Activated T-cell treated with anti-CD3 and anti-CD28 coated beads for 1 hour (primary cell): ENCODE measurements around the gene RGL2.
"Not testable (repeated sequence)": the region's sequence is repeated elsewhere in the genome, so short reads cannot be mapped to it uniquely, and the experiment has no call there.

Experiments used
- DNase-seq: peaks from one replicate; pipeline ENCODE4 v3.0.0-alpha.2; 2020; ENCODE audit warnings: low read depth

Gene RGL2

DNA sequence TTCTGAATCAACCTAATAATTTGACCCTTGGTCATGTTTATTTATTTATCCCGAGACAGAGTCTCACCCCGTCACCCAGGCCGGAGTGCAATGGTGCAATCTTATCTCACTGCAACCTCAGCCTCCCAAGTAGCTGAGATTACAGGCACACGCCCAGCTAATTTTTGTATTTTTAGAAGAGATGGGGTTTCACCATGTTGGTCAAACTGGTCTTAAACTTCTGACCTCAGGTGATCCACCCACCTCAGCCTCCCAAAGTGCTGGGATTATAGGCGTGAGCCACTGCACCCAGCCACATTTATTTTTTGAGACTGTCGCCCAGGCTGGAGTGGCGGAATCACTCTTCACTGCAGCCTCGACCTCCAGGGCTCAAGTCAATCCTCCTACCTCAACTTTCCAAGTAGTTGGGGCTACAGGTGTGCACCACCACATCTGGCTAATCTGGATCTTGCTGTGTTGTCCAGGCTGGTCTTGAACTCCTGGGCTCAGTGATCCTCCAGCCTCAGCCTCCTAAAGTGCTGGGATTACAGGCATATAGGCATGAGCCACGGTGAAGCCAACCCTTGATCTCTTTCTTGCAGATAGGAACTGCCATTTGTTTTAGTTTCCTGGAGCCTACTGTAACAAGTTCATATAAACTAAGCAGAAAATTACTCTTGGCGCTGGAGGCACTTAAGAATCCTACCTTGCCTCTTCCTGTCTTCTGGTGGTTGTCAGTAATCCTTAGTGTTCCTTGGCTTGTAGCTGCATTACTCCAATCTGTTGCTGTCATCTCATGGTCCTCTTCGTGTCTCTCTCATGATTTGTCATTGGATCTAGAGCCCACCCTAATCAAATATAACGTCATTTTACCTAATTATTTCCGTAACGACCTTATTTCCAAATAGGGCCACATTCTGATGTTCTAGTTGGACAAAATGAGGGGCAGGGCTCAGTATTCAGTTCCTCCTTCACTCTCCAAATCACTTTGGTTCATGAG is 24.5 kb downstream of the RGL2 start:
- no peak for DNase-seq

DNA sequence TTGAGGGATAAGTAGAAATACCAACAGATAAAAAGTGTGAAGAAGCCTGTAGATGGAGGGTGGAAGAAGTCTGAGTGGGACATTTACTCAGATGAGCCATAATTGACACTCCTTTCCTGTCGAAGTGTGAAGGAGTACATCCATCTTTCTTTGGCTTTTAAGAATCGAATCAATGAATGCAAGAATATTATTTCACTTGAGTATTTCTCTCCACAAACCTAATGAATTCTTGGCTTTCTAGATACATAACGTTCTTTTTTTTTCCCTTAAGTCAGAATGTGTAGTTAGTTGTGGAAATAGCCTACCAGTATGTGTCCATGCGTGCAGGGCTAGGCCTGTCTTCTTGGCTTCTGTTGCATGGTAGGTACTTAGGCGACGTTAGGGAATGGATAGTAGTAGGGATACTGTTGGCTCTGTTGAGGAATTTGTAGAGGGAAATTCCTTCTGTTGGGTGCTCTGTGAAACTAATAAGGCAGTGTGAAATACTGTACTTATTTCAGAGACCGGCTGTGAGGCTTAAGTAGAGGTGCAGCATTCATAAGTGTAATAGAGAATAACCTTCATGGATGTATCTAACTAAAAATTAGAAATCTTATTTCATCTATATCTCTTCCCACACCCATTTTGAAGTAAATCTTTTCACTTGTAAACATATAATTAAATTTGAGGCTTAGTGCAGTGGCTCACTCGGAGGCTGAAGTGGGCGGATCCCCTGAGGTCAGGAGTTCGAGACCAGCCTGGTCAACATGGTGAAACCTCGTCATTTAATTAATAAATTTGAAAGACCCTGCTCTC is 25.4 kb downstream of the RGL2 start:
- no peak for DNase-seq

DNA sequence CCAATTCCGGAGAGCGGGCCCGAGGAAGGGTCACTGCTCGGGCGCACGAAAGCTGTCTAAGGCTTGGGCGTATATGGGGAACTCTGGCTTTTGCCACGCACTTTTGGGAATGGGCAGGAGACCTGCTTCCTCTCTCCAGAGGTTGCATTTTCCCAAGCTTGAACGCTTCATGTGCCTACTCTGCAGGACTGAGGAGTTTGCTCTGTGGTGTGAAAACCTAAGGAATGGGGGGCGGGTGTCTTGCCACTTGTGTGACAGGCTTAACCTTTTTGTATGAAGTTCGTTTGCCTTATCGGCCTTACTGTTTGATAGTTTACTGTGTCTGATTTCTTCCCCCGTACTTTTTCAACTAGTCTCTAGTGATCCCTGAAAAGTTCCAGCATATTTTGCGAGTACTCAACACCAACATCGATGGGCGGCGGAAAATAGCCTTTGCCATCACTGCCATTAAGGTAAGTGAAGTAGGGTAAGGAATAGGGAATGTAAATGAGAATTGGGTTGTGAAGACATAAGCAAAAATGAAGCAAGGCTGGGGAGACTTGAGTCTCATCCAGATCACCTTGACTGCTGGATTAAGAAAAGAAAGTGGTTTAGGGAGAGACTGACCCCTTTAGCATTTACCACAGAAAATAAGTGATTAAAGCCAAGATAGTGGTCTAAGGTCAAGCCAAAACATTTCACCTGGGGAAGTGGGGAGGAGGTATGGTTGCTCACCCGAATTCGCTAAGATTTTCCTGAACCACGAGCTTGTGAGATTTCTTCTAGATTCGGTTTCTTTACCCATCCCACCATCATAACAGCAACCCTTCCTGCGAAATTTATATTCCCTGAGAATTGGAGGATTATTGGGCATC is 26.2 kb downstream of the RGL2 start:
- DNase-seq = no peak

DNA sequence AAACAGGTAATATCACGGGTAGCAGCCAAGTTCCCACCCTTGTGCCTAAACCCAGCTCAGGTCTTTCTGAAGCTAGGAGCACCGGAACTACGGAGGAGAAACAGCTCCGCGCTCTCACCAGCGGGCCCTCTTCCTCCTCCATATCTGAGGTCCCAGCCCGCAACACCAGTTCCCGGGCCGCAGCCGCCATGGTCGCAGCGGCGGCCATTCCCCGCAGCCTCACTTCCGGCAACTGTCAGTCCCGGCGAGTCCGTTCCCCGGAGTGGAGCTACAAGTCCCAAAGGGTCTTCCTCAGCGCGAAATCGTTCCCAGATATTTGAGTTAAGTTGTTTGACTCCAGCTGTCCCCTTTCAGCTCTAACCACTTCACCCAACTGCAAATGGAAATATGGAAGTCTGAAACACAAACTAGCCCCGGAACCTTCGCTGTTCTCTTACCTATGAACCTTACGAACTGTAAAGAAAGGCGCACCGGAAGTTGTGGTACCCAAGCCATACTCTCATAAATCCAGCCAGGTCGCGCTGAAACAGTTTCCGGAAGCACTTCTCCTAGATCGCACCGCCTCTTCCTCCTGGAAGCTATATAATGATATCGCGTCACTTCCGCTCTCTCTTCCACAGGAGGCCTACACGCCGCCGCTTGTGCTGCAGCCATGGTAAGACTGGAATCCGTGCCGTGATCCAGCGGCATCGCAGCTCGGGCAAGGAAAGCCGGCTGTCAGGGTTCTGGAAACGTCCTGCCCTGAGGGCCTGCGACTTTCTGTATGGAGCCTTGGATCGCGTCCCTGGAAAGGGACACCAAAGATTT is 27.1 kb downstream of the RGL2 start, which contains the start of the genes RPS18 and VPS52:
TSS of gene RPS18 (plus strand) at position 608 of the 807 bp plus-strand sequence. CDS start at position 653, 45 bp downstream.
TSS of gene VPS52 (minus strand) at position 409 of the 807 bp plus-strand sequence. CDS start at position 208, 201 bp downstream.
- DNase-seq = peak; percentile 79

DNA sequence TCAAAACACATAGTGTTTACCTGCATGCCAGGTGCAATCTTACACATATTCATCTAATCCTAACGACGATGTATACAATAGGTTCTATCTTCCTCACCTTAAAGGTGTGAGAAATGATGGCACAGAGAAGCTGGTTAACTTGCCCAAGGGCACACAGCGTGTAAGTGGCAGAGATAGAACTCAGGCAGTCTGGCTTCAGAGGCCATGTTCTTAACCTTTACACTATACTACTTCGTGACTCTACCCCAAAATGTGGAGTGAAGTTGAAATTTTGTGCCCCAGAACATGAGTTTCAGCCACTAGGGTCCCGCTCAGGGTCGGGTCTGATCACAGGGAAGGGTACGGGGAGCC is 27.6 kb downstream of the RGL2 start:
- no peak for DNase-seq

DNA sequence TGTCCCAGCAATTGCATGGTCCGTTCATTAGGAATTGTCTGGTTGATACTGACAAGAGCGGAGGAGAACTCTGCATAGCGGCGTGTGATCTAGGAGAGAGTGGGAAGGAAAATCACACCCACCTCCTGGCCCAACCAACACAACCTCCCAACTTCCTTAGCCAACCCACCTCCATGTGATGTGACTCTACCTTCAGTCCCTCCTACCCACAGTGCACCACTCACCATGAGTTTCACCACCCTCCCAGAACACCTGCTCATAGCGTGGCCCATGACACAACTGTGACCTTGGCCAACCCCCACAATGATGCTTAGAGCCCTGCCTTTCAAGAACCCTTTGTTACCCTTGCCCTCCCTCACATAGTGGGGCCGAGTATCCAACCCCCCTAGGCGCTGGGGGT is 34.7 kb downstream of the RGL2 start:
- DNase-seq = no peak

DNA sequence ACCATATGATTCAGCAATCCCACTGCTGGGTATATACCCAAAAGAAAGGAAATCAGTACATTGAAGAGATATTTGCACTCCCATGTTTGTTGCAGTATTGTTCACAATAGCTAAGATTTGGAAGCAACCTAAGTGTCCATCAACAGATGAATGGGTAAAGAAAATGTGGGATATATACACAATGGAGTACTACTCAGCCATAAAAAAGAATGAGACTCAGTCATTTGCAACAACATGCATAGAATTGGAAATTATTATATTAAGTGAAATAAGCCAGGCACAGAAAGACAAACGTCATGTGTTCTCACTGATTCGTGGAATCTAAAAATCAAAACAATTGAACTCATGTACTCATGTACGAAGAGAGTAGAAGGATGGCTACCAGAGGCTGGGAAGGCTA is 36.3 kb downstream of the RGL2 start:
- DNase-seq = not testable (repeated sequence)

DNA sequence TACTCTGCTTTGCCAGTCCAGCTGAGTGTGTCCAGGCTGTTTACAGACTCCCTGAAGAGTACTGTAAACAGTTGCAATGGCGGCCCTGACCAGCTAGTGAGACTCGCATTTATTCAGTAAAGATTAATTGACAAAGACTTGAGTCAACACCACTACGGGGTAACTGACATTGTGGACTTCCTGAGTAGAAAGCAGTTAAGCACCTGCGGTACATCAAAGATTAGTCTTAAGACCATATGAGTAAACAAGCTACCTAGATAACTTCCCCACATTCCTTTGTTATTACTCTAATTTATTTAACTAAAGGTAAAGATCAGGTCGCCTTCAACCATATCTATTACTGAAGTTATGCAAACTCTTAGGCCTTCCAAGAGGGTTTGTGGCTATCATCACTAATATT is 39.7 kb downstream of the RGL2 start:
- DNase-seq = no peak

DNA sequence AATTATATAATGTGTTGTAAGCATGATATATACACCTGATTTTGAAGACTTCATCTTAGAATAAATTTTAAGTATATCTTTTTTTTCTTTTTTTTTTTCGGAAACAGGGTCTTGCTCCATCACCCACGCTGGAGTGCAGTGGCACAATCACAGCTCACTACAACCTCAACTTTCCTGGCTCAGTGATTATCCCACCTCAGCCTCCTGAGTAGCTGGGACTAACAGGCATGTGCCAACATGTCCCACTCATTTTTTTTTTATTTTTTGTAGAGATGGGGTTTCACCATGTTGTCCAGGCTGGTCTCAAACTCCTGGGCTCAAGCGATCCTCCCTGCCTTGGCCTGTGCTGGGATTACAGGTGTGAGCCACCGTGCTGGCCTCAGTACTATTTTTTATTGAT is 44.2 kb downstream of the RGL2 start:
- no peak for DNase-seq

DNA sequence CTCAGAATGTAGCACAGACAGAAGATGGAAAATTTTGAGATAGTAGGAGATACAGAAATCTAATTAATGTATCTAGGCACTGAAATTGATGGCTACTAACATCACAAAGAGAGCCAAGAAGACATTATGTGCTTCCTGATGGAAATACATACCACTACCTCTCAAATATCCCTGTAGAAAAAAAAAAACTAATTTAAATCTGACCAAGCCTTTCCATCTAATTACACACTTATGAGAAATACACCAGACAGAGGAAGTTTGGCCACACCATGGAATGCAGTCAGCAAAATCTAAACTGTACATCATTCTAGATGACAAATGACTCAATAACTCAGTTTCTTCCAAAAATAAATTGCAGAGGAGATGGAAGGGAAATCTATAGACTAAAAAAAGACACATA is 46.0 kb downstream of the RGL2 start:
- no peak for DNase-seq

DNA sequence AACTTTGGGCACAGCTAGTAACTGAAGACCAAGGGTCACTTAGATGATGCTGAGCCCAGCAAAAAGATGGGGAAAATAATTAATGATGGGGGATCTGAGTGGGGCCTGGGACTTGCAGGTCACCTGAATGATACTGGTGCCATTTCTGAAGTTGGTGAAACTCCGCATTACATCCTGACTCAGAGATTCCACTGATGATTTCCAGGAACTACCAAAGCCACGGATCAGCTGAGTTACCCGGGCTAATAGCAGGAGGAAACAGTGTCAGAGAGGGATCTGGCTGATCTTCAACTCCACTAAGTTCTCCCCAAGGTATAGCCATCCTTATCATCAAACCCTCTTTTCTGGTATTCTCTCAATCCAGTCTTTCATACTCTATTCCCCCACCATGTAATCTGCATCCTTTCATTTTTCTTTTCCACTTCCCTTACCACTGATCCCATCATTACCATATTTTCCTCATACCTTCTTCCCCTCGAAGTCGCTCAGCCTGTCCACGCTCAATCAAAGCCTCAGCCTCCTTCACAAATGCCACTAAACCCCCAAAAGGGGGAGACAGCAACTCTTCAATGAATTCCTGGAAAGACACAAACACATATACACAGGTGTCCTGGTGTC is 47.2 kb downstream of the RGL2 start:
- no peak for DNase-seq

DNA sequence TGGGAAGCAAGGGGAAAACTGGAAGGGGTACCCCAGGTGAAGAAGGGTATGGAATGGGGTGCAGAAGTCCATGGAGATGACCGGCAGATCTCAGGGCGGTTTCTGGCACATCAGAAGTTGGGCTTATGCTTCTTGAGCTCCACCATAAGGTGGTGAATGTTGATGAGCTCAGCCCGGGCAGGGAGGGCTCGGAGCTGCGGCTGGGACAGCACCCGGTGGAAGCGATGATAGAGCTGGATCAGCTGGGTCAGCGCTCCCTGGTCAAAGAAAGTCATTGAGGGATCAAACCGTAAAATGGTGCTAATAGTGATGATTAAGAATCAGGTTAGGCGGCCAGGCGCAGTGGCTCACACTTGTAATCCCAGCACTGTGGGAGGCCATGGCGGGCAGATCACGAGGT is 48.0 kb downstream of the RGL2 start:
- no peak for DNase-seq

DNA sequence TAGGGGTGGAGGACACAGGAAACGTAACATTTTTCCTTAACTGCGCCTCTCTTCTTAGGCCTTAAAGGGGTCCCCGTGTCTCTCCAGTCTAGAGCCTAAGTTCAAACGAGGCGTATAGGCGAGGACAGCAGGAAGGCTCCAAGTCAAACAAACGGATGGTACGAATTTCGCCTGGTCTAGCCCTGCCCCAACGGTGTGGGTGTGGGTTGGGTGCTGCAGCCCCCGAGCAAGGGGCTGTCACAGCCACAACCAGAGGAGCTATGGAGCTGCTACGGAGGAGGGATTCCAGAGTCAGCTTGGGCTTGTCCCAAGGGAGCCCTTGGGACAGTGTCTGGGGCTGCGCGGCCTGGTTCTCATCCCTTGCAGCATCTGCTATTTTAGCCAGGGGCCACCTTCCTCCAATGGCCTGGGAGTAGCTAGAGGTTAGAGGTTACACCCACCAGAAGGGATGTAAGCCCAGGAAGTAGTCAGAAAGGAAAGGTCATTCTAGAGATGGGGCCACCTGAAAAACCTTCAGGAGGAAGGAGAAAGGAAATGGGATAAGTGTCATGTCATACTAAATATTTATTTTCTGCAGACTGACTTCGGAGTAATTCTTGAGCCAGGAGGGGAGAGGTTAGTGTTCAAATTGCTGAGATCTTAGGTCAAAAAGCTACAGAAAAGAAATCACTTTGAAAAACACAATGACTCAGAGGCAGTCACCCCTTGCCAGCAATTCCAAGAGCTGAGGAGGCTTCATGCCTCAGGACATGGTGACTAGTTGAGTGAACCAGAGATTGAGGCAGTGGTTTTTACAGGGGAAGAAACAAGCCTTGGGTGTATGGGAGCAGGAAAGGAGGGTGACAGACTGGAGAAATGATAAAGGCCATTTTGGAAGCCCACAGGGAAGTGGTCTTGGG is 48.8 kb downstream of the RGL2 start:
- DNase-seq = no peak

DNA sequence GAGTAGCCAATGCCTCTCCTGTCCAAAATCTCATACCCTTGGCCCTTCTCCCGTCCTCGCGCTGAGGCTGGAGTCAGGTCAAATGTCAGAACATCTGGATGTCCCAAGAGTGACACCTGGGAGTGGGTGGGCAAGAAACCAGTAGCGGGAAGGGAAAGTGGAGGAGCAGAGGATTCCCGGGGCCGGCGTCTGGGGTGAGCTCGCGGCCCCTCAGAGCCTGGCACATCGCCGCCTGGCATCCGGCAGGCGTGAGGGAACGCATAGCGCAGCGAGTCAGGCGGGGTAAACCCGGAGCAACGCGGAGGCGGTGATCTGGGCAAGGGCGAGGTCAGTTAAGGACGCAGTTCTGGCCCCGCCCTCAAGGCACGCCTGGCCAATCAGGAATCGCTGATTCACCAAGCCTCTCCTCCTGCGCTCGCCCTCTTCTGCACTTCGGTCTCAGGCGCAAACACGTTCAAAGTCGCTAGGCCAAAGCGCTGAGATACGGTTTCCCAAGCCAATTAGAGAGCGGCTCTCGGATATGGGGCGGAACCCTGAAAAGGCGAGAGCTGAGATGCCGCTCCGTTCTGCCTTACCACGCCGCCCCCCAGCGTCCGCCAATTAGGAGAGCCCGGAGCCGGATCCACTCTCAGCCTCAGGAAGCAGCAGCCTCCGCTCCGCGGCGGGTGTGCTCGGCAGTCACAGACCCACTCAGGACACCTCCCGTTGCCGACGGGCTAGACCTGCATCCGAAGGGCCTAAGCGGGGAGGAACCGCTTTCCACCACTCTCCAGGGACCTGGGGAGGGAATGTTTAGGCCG is 49.6 kb downstream of the RGL2 start:
- DNase-seq = peak; percentile 90

DNA sequence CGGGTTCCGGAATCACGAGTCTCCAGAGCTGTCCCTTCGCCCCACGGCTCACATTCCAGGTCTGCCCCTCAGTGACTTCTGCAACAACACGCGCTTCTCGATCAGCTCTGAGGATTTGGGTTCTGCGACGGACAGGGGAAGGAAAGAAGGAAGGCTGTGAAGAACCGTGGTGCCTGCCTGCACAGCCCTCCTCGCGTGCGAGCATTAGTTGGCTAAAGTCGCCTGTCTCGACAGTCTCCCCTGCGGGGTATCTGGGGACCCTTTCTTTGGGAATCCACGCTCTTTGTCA is 50.2 kb downstream of the RGL2 start:
- no peak for DNase-seq

DNA sequence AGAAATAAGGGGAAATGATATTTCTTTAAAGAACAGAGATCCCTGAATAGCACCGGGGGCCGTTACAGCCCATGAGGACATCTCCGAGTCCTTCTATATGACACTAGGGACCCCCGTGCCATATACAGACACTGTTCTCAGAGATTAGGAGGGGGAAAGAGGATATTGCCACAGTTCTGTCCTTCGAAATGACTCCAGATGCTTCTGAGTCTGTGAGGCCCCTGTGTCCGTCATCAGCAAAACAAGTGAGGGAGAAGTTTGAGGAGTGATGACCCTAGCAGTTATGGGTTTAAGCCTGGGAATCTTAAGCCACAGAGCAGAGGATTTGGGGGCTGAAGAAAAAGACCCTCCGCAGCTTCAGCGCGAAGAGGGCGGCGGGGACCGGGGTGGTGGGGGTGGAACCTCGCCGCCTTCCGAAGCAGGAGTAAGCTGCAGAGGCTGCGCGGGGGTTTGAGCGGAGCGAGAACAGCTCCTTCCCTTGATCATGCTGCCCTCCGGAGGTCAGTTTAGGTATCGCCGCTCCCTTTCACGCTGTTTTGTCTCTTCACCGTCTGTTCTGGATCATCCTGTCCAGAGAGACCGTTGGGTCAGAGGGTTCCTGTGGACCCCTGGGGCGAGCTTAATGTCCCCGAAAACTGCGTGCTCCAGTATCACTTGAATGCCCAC is 50.6 kb downstream of the RGL2 start:
- peak; percentile 90 for DNase-seq

DNA sequence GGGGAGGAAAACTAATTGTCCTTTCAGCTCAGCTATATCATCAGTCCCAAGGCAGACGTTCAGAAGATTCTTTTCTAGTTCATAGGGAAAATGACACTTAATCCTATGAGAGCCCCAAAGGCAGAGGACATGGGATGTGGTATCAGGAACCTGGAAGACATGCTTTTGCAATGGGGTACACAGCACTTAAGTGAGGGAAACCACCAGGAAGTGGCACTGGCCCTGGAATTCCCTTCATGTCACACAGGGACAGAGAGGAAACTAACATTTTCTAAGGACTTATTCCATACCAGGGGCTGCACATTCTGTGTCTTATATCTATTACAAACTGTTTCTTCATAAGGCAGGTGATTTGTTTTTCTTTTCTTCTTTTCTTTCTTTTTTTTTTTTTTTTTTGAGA is 55.3 kb downstream of the RGL2 start:
- DNase-seq = no peak

DNA sequence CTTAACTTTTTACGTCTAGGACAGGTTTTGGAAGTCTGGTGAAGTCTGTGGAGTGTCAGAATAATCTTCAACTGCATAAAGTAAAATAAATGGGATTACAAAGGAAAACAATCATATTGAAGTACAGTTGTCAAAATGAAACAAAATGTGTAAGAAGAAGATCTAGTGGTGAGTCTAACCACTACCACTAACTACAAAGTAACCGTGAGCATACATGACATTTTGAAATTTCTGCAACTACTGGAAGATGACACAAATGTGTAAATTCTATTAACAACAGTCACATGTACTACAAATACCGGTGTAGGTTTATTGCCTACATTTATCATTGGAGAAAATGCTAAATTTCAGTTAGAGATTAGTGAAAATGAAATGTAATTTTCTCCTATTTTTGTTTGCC is 56.8 kb downstream of the RGL2 start:
- DNase-seq = no peak
